ENCODE measurements around the gene B4GAT1.

B4GAT1 gene

GRCh38 chr11:66340596-66341501 is 6.6 kb downstream of the B4GAT1 start:
- no peak overlapping the region for H2BK5ac ChIP-seq (ENCODE audit: low read depth, low read length, poor library complexity, severe bottlenecking)
- no peak overlapping the region for H3K9ac ChIP-seq (ENCODE audit: low read length)
- no peak overlapping the region for H3K18ac ChIP-seq (ENCODE audit: low read depth in 1 of 2, low read length in 2 of 2)
- H3K4me1 ChIP-seq (ENCODE audit: control insufficient read depth, insufficient read depth, low read depth, low read length), result peaks cover 56% of the 10 kb centered on the region
- H2BK12ac ChIP-seq (ENCODE audit: low read length in 2 of 2), result no peak overlapping the region
- no peak overlapping the region for H2BK120ac ChIP-seq (ENCODE audit: low read depth, low read length)
- H4K8ac ChIP-seq (ENCODE audit: low read length), result no peak overlapping the region
- H2AK5ac ChIP-seq (ENCODE audit: low read length, severe bottlenecking), result no peak overlapping the region
- no peak overlapping the region for H4K91ac ChIP-seq (ENCODE audit: low read length)
- no peak overlapping the region for H3K4ac ChIP-seq (ENCODE audit: low read depth in 1 of 2, low read length in 2 of 2)
- H2AFZ ChIP-seq (ENCODE audit: low read depth, low read length), result no peak overlapping the region
- no peak overlapping the region for H2BK15ac ChIP-seq (ENCODE audit: low read depth, poor library complexity, severe bottlenecking)
- H3K27ac ChIP-seq (ENCODE audit: low read length, poor library complexity, severe bottlenecking), result no peak overlapping the region
- H3K4me2 ChIP-seq (ENCODE audit: low read length, poor library complexity, severe bottlenecking), result no peak overlapping the region
- no peak overlapping the region for H3K4me3 ChIP-seq (ENCODE audit: insufficient read depth in 1 of 2, low read depth in 1 of 2, low read length in 2 of 2)
- no peaks in the 10 kb centered on the region for H3K27me3 ChIP-seq (ENCODE audit: control insufficient read depth in 1 of 2, insufficient read depth in 1 of 2, low read length in 2 of 2)
- H3K23ac ChIP-seq (ENCODE audit: low read length in 2 of 2), result no peak overlapping the region
- no peak overlapping the region for H3K14ac ChIP-seq (ENCODE audit: low read length in 2 of 2)
- peaks cover 31% of the 10 kb centered on the region for H3K79me1 ChIP-seq (replicated peaks; ENCODE audit: low read length, poor library complexity, severe bottlenecking)
- no peaks in the 10 kb centered on the region for H3K9me3 ChIP-seq (ENCODE audit: control insufficient read depth, low read length)
- no peak for DNase-seq
- peaks cover 47 to 52% of the 10 kb centered on the region in 2 experiments for H3K36me3 ChIP-seq (ENCODE audit: control insufficient read depth in 1 of 2, insufficient read depth in 2 of 2, low read depth in 1 of 2, low read length in 2 of 2)
- 96% methylated on average over 26 of the region's 28 CpGs for WGBS

GRCh38 chr11:66339686-66340483 is 7.5 kb downstream of the B4GAT1 start:
- H3K4ac ChIP-seq (ENCODE audit: low read depth in 1 of 2, low read length in 2 of 2), result no peak overlapping the region
- H3K27ac ChIP-seq (ENCODE audit: low read length, poor library complexity, severe bottlenecking), result no peak overlapping the region
- no peak overlapping the region for H3K4me3 ChIP-seq (ENCODE audit: insufficient read depth in 1 of 2, low read depth in 1 of 2, low read length in 2 of 2)
- H3K27me3 ChIP-seq (ENCODE audit: control insufficient read depth in 1 of 2, insufficient read depth in 1 of 2, low read length in 2 of 2), result no peaks in the 10 kb centered on the region
- no peak overlapping the region for H3K18ac ChIP-seq (ENCODE audit: low read depth in 1 of 2, low read length in 2 of 2)
- no peak overlapping the region for H2AFZ ChIP-seq (ENCODE audit: low read depth, low read length)
- H2BK15ac ChIP-seq (ENCODE audit: low read depth, poor library complexity, severe bottlenecking), result no peak overlapping the region
- no peak overlapping the region for H2BK12ac ChIP-seq (ENCODE audit: low read length in 2 of 2)
- H4K91ac ChIP-seq (ENCODE audit: low read length), result no peak overlapping the region
- H3K4me2 ChIP-seq (ENCODE audit: low read length, poor library complexity, severe bottlenecking), result no peak overlapping the region
- WGBS, result 83% methylated on average over 14 of the region's 14 CpGs
- no peak overlapping the region for H4K8ac ChIP-seq (ENCODE audit: low read length)
- H2BK120ac ChIP-seq (ENCODE audit: low read depth, low read length), result no peak overlapping the region
- H3K9ac ChIP-seq (ENCODE audit: low read length), result peak overlapping the region; percentile 0
- no peak overlapping the region for H3K14ac ChIP-seq (ENCODE audit: low read length in 2 of 2)
- no peaks in the 10 kb centered on the region for H3K9me3 ChIP-seq (ENCODE audit: control insufficient read depth, low read length)
- H3K4me1 ChIP-seq (ENCODE audit: control insufficient read depth, insufficient read depth, low read depth, low read length), result peaks cover 57% of the 10 kb centered on the region
- peaks cover 47 to 52% of the 10 kb centered on the region in 2 experiments for H3K36me3 ChIP-seq (ENCODE audit: control insufficient read depth in 1 of 2, insufficient read depth in 2 of 2, low read depth in 1 of 2, low read length in 2 of 2)
- DNase-seq, result no peak
- H2BK5ac ChIP-seq (ENCODE audit: low read depth, low read length, poor library complexity, severe bottlenecking), result no peak overlapping the region
- H3K79me1 ChIP-seq (replicated peaks; ENCODE audit: low read length, poor library complexity, severe bottlenecking), result peaks cover 28% of the 10 kb centered on the region
- no peak overlapping the region for H3K23ac ChIP-seq (ENCODE audit: low read length in 2 of 2)
- H2AK5ac ChIP-seq (ENCODE audit: low read length, severe bottlenecking), result no peak overlapping the region

GRCh38 chr11:66339162-66339675 is 8.2 kb downstream of the B4GAT1 start:
- Histone ChIP-seq H4K91ac (ENCODE audit: low read length) (no peak overlapping the region), H2BK120ac (ENCODE audit: low read depth, low read length) (no peak overlapping the region), H3K4me1 (ENCODE audit: control insufficient read depth, insufficient read depth, low read depth, low read length) (peaks cover 64% of the 10 kb centered on the region), H3K4ac (ENCODE audit: low read depth in 1 of 2, low read length in 2 of 2) (no peak overlapping the region), H3K9ac (ENCODE audit: low read length) (peak overlapping the region; percentile 0), H3K4me3 (ENCODE audit: insufficient read depth in 1 of 2, low read depth in 1 of 2, low read length in 2 of 2) (no peak overlapping the region), H3K79me1 (replicated peaks; ENCODE audit: low read length, poor library complexity, severe bottlenecking) (peaks cover 28% of the 10 kb centered on the region), H2BK15ac (ENCODE audit: low read depth, poor library complexity, severe bottlenecking) (no peak overlapping the region), H3K36me3 (ENCODE audit: control insufficient read depth in 1 of 2, insufficient read depth in 2 of 2, low read depth in 1 of 2, low read length in 2 of 2) (peaks cover 53 to 59% of the 10 kb centered on the region in 2 experiments), H2AFZ (ENCODE audit: low read depth, low read length) (no peak overlapping the region), H3K4me2 (ENCODE audit: low read length, poor library complexity, severe bottlenecking) (no peak overlapping the region), H3K14ac (ENCODE audit: low read length in 2 of 2) (no peak overlapping the region), H2BK5ac (ENCODE audit: low read depth, low read length, poor library complexity, severe bottlenecking) (no peak overlapping the region), H2AK5ac (ENCODE audit: low read length, severe bottlenecking) (no peak overlapping the region), H3K9me3 (ENCODE audit: control insufficient read depth, low read length) (no peaks in the 10 kb centered on the region), H3K18ac (ENCODE audit: low read depth in 1 of 2, low read length in 2 of 2) (no peak overlapping the region), H3K27me3 (ENCODE audit: control insufficient read depth in 1 of 2, insufficient read depth in 1 of 2, low read length in 2 of 2) (no peaks in the 10 kb centered on the region), H3K23ac (ENCODE audit: low read length in 2 of 2) (no peak overlapping the region), H3K27ac (ENCODE audit: low read length, poor library complexity, severe bottlenecking) (no peak overlapping the region), H2BK12ac (ENCODE audit: low read length in 2 of 2) (no peak overlapping the region), H4K8ac (ENCODE audit: low read length) (peak overlapping the region; percentile 24)
- WGBS, result 94% methylated on average over 5 of the region's 6 CpGs
- no peak for DNase-seq

Data from mesenchymal stem cell (in vitro differentiated cells and primary cell).